ENCODE data around the gene ADAMTS8.

GRCh38 chr11:130369713-130370112 lies 58.7 kb downstream of the ADAMTS8 start:
- TF ChIP-seq POLR2A (IDR thresholded peaks at IDR 0.05; ENCODE audit: low read length) (no peak), GATA1 (IDR thresholded peaks at IDR 0.05; ENCODE audit: low read depth, low read length) (no peak)
